NCI-H187 (cell line): ENCODE results near the gene CDC42EP3.

ENCODE experiments used
- DNase-seq, 2 experiments: peaks; one replicate each; lab custom pipeline; 2025; lab: John Stamatoyannopoulos, UW

The CDC42EP3 gene

GRCh38 chr2:37618326-37618725, 53.1 kb downstream of the CDC42EP3 start:
- no peak for DNase-seq

- DNase-seq, result no peak
Measured at GRCh38 chr2:37617119-37617892, 54.1 kb downstream of the CDC42EP3 start.

GRCh38 chr2:37616677-37617005, 54.8 kb downstream of the CDC42EP3 start:
- no peak for DNase-seq

- DNase-seq, result no peak
Measured at GRCh38 chr2:37615804-37616676, 55.4 kb downstream of the CDC42EP3 start.

- no peak for DNase-seq
Measured at GRCh38 chr2:37614061-37614738, 57.2 kb downstream of the CDC42EP3 start.

GRCh38 chr2:37612382-37612781, 59.1 kb downstream of the CDC42EP3 start:
- DNase-seq, result no peak

- no peak for DNase-seq
Measured at GRCh38 chr2:37610638-37611289, 60.7 kb downstream of the CDC42EP3 start.

GRCh38 chr2:37609782-37610181, 61.7 kb downstream of the CDC42EP3 start:
- no peak for DNase-seq

- no peak for DNase-seq
Measured at GRCh38 chr2:37604716-37605115, 66.7 kb downstream of the CDC42EP3 start.

- no peak for DNase-seq
Measured at GRCh38 chr2:37602702-37603101, 68.7 kb downstream of the CDC42EP3 start.

- no peak for DNase-seq
Measured at GRCh38 chr2:37602040-37602439, 69.4 kb downstream of the CDC42EP3 start.

- DNase-seq, result no peak
Measured at GRCh38 chr2:37601569-37601968, 69.9 kb downstream of the CDC42EP3 start.

GRCh38 chr2:37600735-37601134, 70.7 kb downstream of the CDC42EP3 start:
- DNase-seq, result no peak

- no peak for DNase-seq
Measured at GRCh38 chr2:37599688-37600525, 71.5 kb downstream of the CDC42EP3 start.

GRCh38 chr2:37593694-37594093, 77.7 kb downstream of the CDC42EP3 start:
- no peak for DNase-seq

GRCh38 chr2:37593024-37593423, 78.4 kb downstream of the CDC42EP3 start:
- no peak for DNase-seq
